ENCODE measurements around the gene AGPS. TPM values are rescaled to one million over a fixed set of nuclear protein-coding genes. Genes with fewer than 3 reads are reported as not detected.

The AGPS gene
- total and polyA plus RNA-seq, 4 donors: 6.3 to 46.9 (median 18.3) TPM

DNA sequence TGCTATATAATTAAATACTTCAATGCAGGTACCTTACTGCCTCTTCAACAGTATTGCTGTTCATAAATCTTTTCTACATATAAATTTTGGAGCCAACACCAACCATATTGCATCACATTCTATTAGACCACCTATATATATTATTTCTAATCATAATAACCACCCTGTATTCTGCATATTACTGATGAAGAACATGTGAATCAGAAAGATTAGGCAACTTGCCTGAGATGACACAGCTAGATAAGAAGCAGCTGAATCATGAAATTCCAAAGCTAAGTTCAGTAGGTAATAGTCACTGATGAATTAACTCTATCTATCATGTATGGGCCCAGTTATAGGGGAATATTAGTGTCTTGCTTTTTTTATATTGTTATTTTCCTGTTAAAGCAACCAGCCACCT is 161.8 kb downstream of the AGPS start:
- Histone ChIP-seq H3K4me3 (ENCODE audit: low read depth in 1 of 3, low read length in 3 of 3) (no peak overlapping the region), H3K9me3 (ENCODE audit: control insufficient read depth in 4 of 4, low read length in 3 of 4) (no peaks in the 10 kb centered on the region), H3K27ac (ENCODE audit: low read depth in 1 of 2, low read length in 2 of 2) (no peak overlapping the region), H3K9ac (ENCODE audit: low read depth in 1 of 2, low read length in 2 of 2) (no peak overlapping the region), H3K36me3 (ENCODE audit: control insufficient read depth in 4 of 4, insufficient read depth in 3 of 4, low read depth in 1 of 4, low read length in 3 of 4) (no peaks in the 10 kb centered on the region), H3K4me1 (ENCODE audit: control insufficient read depth in 4 of 4, insufficient read depth in 4 of 4, low read length in 3 of 4) (peaks cover 0 to 10% (median 4%) of the 10 kb centered on the region in 4 donors), H3K27me3 (ENCODE audit: control insufficient read depth in 4 of 4, insufficient read depth in 4 of 4, low read length in 3 of 4) (no peaks in the 10 kb centered on the region)
- TF ChIP-seq FOXA1 (IDR thresholded peaks at IDR 0.05) (no peak), YY1 (IDR thresholded peaks at IDR 0.05) (no peak), GABPA (IDR thresholded peaks at IDR 0.05 in 1 of 2, conservative IDR thresholded peaks at IDR 0.05 in 1 of 2) (no peak), NR2F2 (IDR thresholded peaks at IDR 0.05) (no peak), SP1 (IDR thresholded peaks at IDR 0.05) (no peak), MAX (IDR thresholded peaks at IDR 0.05) (no peak), TAF1 (conservative IDR thresholded peaks at IDR 0.05) (no peak), FOXA2 (IDR thresholded peaks at IDR 0.05) (no peak), CTCF (IDR thresholded peaks at IDR 0.05; ENCODE audit: low read depth, low read length, missing input control) (no peak), EGR1 (IDR thresholded peaks at IDR 0.05; ENCODE audit: low read depth in 2 of 2) (no peak), RAD21 (IDR thresholded peaks at IDR 0.05) (no peak), RXRA (IDR thresholded peaks at IDR 0.05) (no peak), HNF4A (conservative IDR thresholded peaks at IDR 0.05) (no peak), JUND (IDR thresholded peaks at IDR 0.05) (no peak), ZBTB33 (IDR thresholded peaks at IDR 0.05) (no peak), HNF4G (IDR thresholded peaks at IDR 0.05) (no peak)
- TF ChIP-seq, protein P1, sequence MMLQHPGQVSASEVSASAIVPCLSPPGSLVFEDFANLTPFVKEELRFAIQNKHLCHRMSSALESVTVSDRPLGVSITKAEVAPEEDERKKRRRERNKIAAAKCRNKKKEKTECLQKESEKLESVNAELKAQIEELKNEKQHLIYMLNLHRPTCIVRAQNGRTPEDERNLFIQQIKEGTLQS (IDR thresholded peaks at IDR 0.05): no peak
- TF ChIP-seq, protein P2, sequence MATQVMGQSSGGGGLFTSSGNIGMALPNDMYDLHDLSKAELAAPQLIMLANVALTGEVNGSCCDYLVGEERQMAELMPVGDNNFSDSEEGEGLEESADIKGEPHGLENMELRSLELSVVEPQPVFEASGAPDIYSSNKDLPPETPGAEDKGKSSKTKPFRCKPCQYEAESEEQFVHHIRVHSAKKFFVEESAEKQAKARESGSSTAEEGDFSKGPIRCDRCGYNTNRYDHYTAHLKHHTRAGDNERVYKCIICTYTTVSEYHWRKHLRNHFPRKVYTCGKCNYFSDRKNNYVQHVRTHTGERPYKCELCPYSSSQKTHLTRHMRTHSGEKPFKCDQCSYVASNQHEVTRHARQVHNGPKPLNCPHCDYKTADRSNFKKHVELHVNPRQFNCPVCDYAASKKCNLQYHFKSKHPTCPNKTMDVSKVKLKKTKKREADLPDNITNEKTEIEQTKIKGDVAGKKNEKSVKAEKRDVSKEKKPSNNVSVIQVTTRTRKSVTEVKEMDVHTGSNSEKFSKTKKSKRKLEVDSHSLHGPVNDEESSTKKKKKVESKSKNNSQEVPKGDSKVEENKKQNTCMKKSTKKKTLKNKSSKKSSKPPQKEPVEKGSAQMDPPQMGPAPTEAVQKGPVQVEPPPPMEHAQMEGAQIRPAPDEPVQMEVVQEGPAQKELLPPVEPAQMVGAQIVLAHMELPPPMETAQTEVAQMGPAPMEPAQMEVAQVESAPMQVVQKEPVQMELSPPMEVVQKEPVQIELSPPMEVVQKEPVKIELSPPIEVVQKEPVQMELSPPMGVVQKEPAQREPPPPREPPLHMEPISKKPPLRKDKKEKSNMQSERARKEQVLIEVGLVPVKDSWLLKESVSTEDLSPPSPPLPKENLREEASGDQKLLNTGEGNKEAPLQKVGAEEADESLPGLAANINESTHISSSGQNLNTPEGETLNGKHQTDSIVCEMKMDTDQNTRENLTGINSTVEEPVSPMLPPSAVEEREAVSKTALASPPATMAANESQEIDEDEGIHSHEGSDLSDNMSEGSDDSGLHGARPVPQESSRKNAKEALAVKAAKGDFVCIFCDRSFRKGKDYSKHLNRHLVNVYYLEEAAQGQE (IDR thresholded peaks at IDR 0.05): no peak
- DNase-seq (ENCODE audit: low spot score): no peak
